Measurements from ENCODE around the gene GSTA3.

DNA sequence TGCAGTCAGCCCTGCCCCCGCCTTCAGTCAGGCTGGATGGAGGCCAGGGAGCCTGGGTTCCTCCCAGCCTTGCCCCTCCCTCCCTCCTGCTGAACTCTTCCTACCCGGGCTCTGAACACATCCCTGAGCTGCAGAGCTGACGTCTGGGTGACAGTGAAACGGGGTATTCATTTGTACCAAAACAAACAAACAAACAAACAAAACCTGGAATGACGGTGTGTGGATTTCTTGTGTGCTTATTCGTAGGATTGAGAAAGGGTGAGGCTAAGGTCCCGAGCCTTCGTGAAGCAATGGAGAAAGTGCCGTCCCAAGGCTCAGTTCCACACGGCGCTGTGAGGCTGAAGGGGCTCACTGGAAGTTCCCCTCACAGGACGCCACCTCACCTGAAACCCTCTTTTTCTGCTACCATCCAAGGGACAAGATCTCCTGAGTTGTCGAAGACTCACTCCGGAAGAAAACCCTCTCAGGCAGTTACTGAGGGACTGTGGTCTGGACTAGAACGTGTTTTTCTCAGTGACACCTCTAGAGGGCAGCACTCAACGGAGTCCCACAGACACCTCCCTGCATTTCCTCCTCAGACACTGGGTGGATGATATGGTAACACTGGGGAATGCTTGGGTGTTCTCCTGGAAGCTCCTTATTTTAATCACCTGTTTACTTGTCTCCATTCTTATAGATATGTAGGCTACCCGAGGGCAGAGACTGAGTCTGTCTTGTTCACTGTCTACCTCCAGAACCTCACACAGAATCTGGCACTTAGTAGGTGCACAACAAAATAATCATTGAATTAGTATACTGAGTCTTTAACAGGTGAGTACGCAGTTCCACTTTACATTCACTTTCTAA lies 27.3 kb downstream of the GSTA3 start:
- TF ChIP-seq, protein P1, sequence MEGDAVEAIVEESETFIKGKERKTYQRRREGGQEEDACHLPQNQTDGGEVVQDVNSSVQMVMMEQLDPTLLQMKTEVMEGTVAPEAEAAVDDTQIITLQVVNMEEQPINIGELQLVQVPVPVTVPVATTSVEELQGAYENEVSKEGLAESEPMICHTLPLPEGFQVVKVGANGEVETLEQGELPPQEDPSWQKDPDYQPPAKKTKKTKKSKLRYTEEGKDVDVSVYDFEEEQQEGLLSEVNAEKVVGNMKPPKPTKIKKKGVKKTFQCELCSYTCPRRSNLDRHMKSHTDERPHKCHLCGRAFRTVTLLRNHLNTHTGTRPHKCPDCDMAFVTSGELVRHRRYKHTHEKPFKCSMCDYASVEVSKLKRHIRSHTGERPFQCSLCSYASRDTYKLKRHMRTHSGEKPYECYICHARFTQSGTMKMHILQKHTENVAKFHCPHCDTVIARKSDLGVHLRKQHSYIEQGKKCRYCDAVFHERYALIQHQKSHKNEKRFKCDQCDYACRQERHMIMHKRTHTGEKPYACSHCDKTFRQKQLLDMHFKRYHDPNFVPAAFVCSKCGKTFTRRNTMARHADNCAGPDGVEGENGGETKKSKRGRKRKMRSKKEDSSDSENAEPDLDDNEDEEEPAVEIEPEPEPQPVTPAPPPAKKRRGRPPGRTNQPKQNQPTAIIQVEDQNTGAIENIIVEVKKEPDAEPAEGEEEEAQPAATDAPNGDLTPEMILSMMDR (IDR thresholded peaks at IDR 0.05) = peak; percentile 86
- TF ChIP-seq EZH2 (IDR thresholded peaks at IDR 0.05) = no peak

All from neural progenitor cell (in vitro differentiated cells).